ENCODE data around the gene PRRX2. TPM values are rescaled to one million over a fixed set of nuclear protein-coding genes. Genes with fewer than 3 reads are reported as not detected.

The PRRX2 gene
- total and polyA plus RNA-seq, 2 donors (not counting 1 experiment from before 2014, with no cell fraction given): not detected

- no peak overlapping the region for H3K27ac Mint-ChIP-seq
- TF ChIP-seq CTCF (IDR thresholded peaks at IDR 0.05) (no peak), EZH2 (IDR thresholded peaks at IDR 0.05; ENCODE audit: borderline replicate concordance, insufficient read depth, low read depth, low read length, poor library complexity, severe bottlenecking) (no peak)
- no peaks in the 10 kb centered on the region for H3K9me3 Mint-ChIP-seq (ENCODE audit: insufficient read depth)
- POLR2A ChIA-PET: no interaction called here
- intact Hi-C loops (cut with micrococcal nuclease): no loop called here
- CTCF ChIA-PET: no interaction called here
- Histone ChIP-seq H3K36me3 (replicated peaks in 1 of 2; ENCODE audit: control extremely low read depth in 1 of 2, control insufficient read depth in 1 of 2, extremely low read depth in 1 of 2, insufficient read depth in 2 of 2, low read length in 1 of 2) (no peaks in the 10 kb centered on the region), H3K27ac (ENCODE audit: low read length in 2 of 2) (no peak overlapping the region), H3K4me2 (replicated peaks; ENCODE audit: low read depth, low read length, poor library complexity, severe bottlenecking) (no peak overlapping the region), H3K4me3 (ENCODE audit: control extremely low read depth in 1 of 5, extremely low read depth in 1 of 5, insufficient read depth in 1 of 5, low read depth in 2 of 5, low read length in 4 of 5) (no peak overlapping the region), H3K9me3 (ENCODE audit: control extremely low read depth in 1 of 3, control insufficient read depth in 2 of 3, insufficient read depth in 1 of 3, low read length in 2 of 3) (no peaks in the 10 kb centered on the region), H3K79me2 (ENCODE audit: control insufficient read depth, insufficient read depth, low read length) (no peaks in the 10 kb centered on the region), H4K20me1 (ENCODE audit: control insufficient read depth, insufficient read depth, low read length, poor library complexity, severe bottlenecking) (no peaks in the 10 kb centered on the region), H3K4me1 (ENCODE audit: control insufficient read depth in 2 of 2, insufficient read depth in 2 of 2, low read length in 2 of 2) (peaks cover 13 to 18% of the 10 kb centered on the region in 2 donors), H3K27me3 (replicated peaks in 1 of 4; ENCODE audit: control extremely low read depth in 1 of 4, control insufficient read depth in 3 of 4, insufficient read depth in 4 of 4, low read length in 3 of 4) (peaks cover 0 to 29% (median 4%) of the 10 kb centered on the region in 4 experiments), H3K9ac (ENCODE audit: low read length) (no peak overlapping the region), H2AFZ (ENCODE audit: insufficient read depth, low read depth, low read length, poor library complexity, severe bottlenecking) (no peak overlapping the region)
- ATAC-seq (ENCODE audit: low read depth) (no peak), DNase-seq (no peak)
- H3K4me3 Mint-ChIP-seq: no peak overlapping the region
- H3K27me3 Mint-ChIP-seq: peaks cover 30% of the 10 kb centered on the region
- peaks cover 7% of the 10 kb centered on the region for H3K4me1 Mint-ChIP-seq
- WGBS (ENCODE audit: insufficient coverage): 95% methylated on average over 3 of the region's 3 CpGs
Observed at GRCh38 chr9:129710169-129710453, 44.7 kb downstream of the PRRX2 start.

GRCh38 chr9:129712634-129713401 lies 47.4 kb downstream of the PRRX2 start:
- H3K27ac ChIP-seq (ENCODE audit: low read length in 2 of 2): no peak overlapping the region
- no peak for TF ChIP-seq CTCF (IDR thresholded peaks at IDR 0.05)
- no peak for TF ChIP-seq EZH2 (IDR thresholded peaks at IDR 0.05; ENCODE audit: borderline replicate concordance, insufficient read depth, low read depth, low read length, poor library complexity, severe bottlenecking)
- H3K4me2 ChIP-seq (replicated peaks; ENCODE audit: low read depth, low read length, poor library complexity, severe bottlenecking): peak overlapping the region; percentile 19
- 19% methylated on average over 24 of the region's 26 CpGs for WGBS (ENCODE audit: insufficient coverage)
- Mint-ChIP-seq H3K4me3 (no peak overlapping the region), H3K4me1 (peaks cover 7% of the 10 kb centered on the region), H3K9me3 (ENCODE audit: insufficient read depth) (no peaks in the 10 kb centered on the region), H3K27ac (no peak overlapping the region), H3K27me3 (peaks cover 42% of the 10 kb centered on the region)
- no peak for DNase-seq
- no peak overlapping the region for H3K4me3 ChIP-seq (ENCODE audit: control extremely low read depth in 1 of 5, extremely low read depth in 1 of 5, insufficient read depth in 1 of 5, low read depth in 2 of 5, low read length in 4 of 5)
- ATAC-seq (ENCODE audit: low read depth): no peak
- intact Hi-C loops (cut with micrococcal nuclease): no loop called here
- ChIA-PET POLR2A (no interaction called here), CTCF (no interaction called here)
- H3K4me1 ChIP-seq (ENCODE audit: control insufficient read depth in 2 of 2, insufficient read depth in 2 of 2, low read length in 2 of 2): peaks cover 13 to 18% of the 10 kb centered on the region in 2 donors
- H2AFZ ChIP-seq (ENCODE audit: insufficient read depth, low read depth, low read length, poor library complexity, severe bottlenecking): no peak overlapping the region
- peaks cover 0 to 29% (median 4%) of the 10 kb centered on the region in 4 experiments for H3K27me3 ChIP-seq (replicated peaks in 1 of 4; ENCODE audit: control extremely low read depth in 1 of 4, control insufficient read depth in 3 of 4, insufficient read depth in 4 of 4, low read length in 3 of 4)
- H4K20me1 ChIP-seq (ENCODE audit: control insufficient read depth, insufficient read depth, low read length, poor library complexity, severe bottlenecking): no peaks in the 10 kb centered on the region
- H3K79me2 ChIP-seq (ENCODE audit: control insufficient read depth, insufficient read depth, low read length): no peaks in the 10 kb centered on the region
- H3K36me3 ChIP-seq (replicated peaks in 1 of 2; ENCODE audit: control extremely low read depth in 1 of 2, control insufficient read depth in 1 of 2, extremely low read depth in 1 of 2, insufficient read depth in 2 of 2, low read length in 1 of 2): no peaks in the 10 kb centered on the region
- no peaks in the 10 kb centered on the region for H3K9me3 ChIP-seq (ENCODE audit: control extremely low read depth in 1 of 3, control insufficient read depth in 2 of 3, insufficient read depth in 1 of 3, low read length in 2 of 3)
- H3K9ac ChIP-seq (ENCODE audit: low read length): no peak overlapping the region
